Adrenal gland (tissue), 5 donors: ENCODE data around the gene CMTM4.

ENCODE experiments used
- POLR2A ChIP-seq, 2 donors: fragments of 450-650 bp; IDR thresholded peaks; one replicate each; pipeline ENCODE4 v1.6.1; 2017; ENCODE audit warnings: antibody characterized with exemption in 2 of 2, mild to moderate bottlenecking in 2 of 2, moderate library complexity in 1 of 2
- TF ChIP-seq, protein P1 (sequence below), 6 experiments: fragments of 450-650 bp in 4 of 6; fragments of 200-600 bp in 2 of 6; sonication (generic) in 1 of 6; IDR thresholded peaks; 1 replicate in 5 of 6; 2 replicates in 1 of 6; pipeline versions ENCODE4 v1.5.1 to v1.8.0; 2016 to 2021; ENCODE audit warnings: antibody characterized with exemption in 6 of 6, mild to moderate bottlenecking in 2 of 6, moderate library complexity in 1 of 6
- donor health status: DM: no; HTN: no; CAD: no.

GRCh38 chr16:66569131-66569530 lies 127.4 kb downstream of the CMTM4 start:
- TF ChIP-seq, protein P1, sequence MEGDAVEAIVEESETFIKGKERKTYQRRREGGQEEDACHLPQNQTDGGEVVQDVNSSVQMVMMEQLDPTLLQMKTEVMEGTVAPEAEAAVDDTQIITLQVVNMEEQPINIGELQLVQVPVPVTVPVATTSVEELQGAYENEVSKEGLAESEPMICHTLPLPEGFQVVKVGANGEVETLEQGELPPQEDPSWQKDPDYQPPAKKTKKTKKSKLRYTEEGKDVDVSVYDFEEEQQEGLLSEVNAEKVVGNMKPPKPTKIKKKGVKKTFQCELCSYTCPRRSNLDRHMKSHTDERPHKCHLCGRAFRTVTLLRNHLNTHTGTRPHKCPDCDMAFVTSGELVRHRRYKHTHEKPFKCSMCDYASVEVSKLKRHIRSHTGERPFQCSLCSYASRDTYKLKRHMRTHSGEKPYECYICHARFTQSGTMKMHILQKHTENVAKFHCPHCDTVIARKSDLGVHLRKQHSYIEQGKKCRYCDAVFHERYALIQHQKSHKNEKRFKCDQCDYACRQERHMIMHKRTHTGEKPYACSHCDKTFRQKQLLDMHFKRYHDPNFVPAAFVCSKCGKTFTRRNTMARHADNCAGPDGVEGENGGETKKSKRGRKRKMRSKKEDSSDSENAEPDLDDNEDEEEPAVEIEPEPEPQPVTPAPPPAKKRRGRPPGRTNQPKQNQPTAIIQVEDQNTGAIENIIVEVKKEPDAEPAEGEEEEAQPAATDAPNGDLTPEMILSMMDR (IDR thresholded peaks at IDR 0.05), result no peak
- TF ChIP-seq POLR2A (IDR thresholded peaks at IDR 0.05), result no peak
